Tibial artery (tissue), 4 donors: Measurements from ENCODE around the gene RNF166.

ENCODE experiments used
- DNase-seq, 2 donors: peaks; one replicate each; pipeline ENCODE4 v3.0.0-alpha.2; 2019
- H3K27ac ChIP-seq, 2 donors: fragments of 200-600 bp; sonication (generic) in 1 of 2; 1 replicate in 1 of 2; 2 replicates in 1 of 2; pipeline ENCODE4 v1.5.1; 2018 to 2019; ENCODE audit warnings: mild to moderate bottlenecking in 1 of 2
- H3K27me3 ChIP-seq, 2 donors: fragments of 200-600 bp; sonication (generic) in 1 of 2; one replicate each; pipeline versions ENCODE4 v1.5.1 to v1.6.0; 2016 to 2019
- H3K36me3 ChIP-seq, 3 donors: fragments of 200-600 bp; sonication (generic) in 2 of 3; one replicate each; pipeline ENCODE4 v1.5.1; 2016 to 2019; ENCODE audit warnings: mild to moderate bottlenecking in 2 of 3
- H3K4me1 ChIP-seq, 4 donors: fragments of 200-600 bp; sonication (generic) in 2 of 4; 1 replicate in 3 of 4; 2 replicates in 1 of 4; pipeline ENCODE4 v1.5.1; 2016 to 2019
- H3K4me3 ChIP-seq, 2 donors: fragments of 200-600 bp; sonication (generic) in 1 of 2; 1 replicate in 1 of 2; 2 replicates in 1 of 2; pipeline ENCODE4 v1.5.1; 2018 to 2019; ENCODE audit warnings: mild to moderate bottlenecking in 2 of 2
- H3K9me3 ChIP-seq, 3 donors: fragments of 200-600 bp; sonication (generic) in 1 of 3; one replicate each; pipeline ENCODE4 v1.5.1; 2016 to 2019
- CTCF ChIP-seq, 2 experiments: fragments of 200-600 bp in 1 of 2; fragments of 450-650 bp in 1 of 2; IDR thresholded peaks; one replicate each; pipeline ENCODE4 v1.5.1; 2017 to 2019; ENCODE audit warnings: antibody characterized with exemption in 2 of 2, mild to moderate bottlenecking in 1 of 2, moderate library complexity in 1 of 2
- intact Hi-C: fragments of 100-400 bp; cut with DNase I; formaldehyde crosslinking; loops from one replicate; pipeline ENCODE4 v1.15.0; 2023; ENCODE audit warnings: low total_unique reads

RNF166 gene

GRCh38 chr16:88742896-88743605, 36.8 kb upstream of the RNF166 start:
- DNase-seq: no peak
- intact Hi-C loops: loop anchor here (5.0 kb wide), 1 partner anchor 424 kb away; no protein-coding TSS in a partner anchor
- no peaks in the 10 kb centered on the region for H3K27me3 ChIP-seq
- peaks cover 0 to 46% (median 4%) of the 10 kb centered on the region in 4 donors for H3K4me1 ChIP-seq
- no peak overlapping the region for H3K4me3 ChIP-seq
- peaks cover 0 to 38% (median 14%) of the 10 kb centered on the region in 3 donors for H3K36me3 ChIP-seq
- no peak for TF ChIP-seq CTCF (IDR thresholded peaks at IDR 0.05)
- H3K27ac ChIP-seq: no peak overlapping the region
- H3K9me3 ChIP-seq: no peaks in the 10 kb centered on the region

- H3K36me3 ChIP-seq: peaks cover 0 to 48% (median 22%) of the 10 kb centered on the region in 3 donors
These were observed 35.2 kb upstream of the RNF166 start for GRCh38 chr16:88741368-88741767.

GRCh38 chr16:88740727-88741055, 34.5 kb upstream of the RNF166 start:
- H3K27ac ChIP-seq: no peak overlapping the region
- intact Hi-C loops: loop anchor here (5.0 kb wide), 1 partner anchor 427 kb away; no protein-coding TSS in a partner anchor
- H3K4me3 ChIP-seq: no peak overlapping the region
- H3K36me3 ChIP-seq: peaks cover 0 to 55% (median 29%) of the 10 kb centered on the region in 3 donors
- H3K27me3 ChIP-seq: no peaks in the 10 kb centered on the region
- H3K4me1 ChIP-seq: peaks cover 0 to 42% (median 8%) of the 10 kb centered on the region in 4 donors
- no peaks in the 10 kb centered on the region for H3K9me3 ChIP-seq
- no peak for DNase-seq
- TF ChIP-seq CTCF (IDR thresholded peaks at IDR 0.05): no peak

More at GRCh38 chr16:88741368-88741767, 35.2 kb upstream of the RNF166 start:
- Histone ChIP-seq H3K4me3 (no peak overlapping the region), H3K27me3 (no peaks in the 10 kb centered on the region), H3K4me1 (peaks cover 0 to 49% (median 8%) of the 10 kb centered on the region in 4 donors), H3K27ac (no peak overlapping the region), H3K9me3 (no peaks in the 10 kb centered on the region)
- DNase-seq: no peak
- intact Hi-C loops: loop anchor here (5.0 kb wide), 1 partner anchor 426 kb away; no protein-coding TSS in a partner anchor
- TF ChIP-seq CTCF (IDR thresholded peaks at IDR 0.05): no peak

GRCh38 chr16:88739977-88740726, 33.9 kb upstream of the RNF166 start:
- Histone ChIP-seq H3K4me3 (no peak overlapping the region), H3K27ac (no peak overlapping the region), H3K4me1 (peaks cover 0 to 37% (median 8%) of the 10 kb centered on the region in 4 donors), H3K9me3 (no peaks in the 10 kb centered on the region), H3K36me3 (peaks cover 0 to 60% (median 33%) of the 10 kb centered on the region in 3 donors), H3K27me3 (no peaks in the 10 kb centered on the region)
- intact Hi-C loops: loop anchor here (5.0 to 10.0 kb wide), 3 partner anchors 125 to 477 kb away; partner anchors contain the start of genes PABPN1L and ZNF778
- TF ChIP-seq CTCF (IDR thresholded peaks at IDR 0.05): no peak
- DNase-seq: no peak

GRCh38 chr16:88739139-88739976, 33.1 kb upstream of the RNF166 start:
- Histone ChIP-seq H3K4me3 (no peak overlapping the region), H3K27me3 (no peaks in the 10 kb centered on the region), H3K9me3 (no peaks in the 10 kb centered on the region), H3K36me3 (peaks cover 0 to 68% (median 41%) of the 10 kb centered on the region in 3 donors), H3K4me1 (peaks cover 0 to 30% (median 8%) of the 10 kb centered on the region in 4 donors), H3K27ac (no peak overlapping the region)
- no peak for DNase-seq
- TF ChIP-seq CTCF (IDR thresholded peaks at IDR 0.05): no peak
- intact Hi-C loops: loop anchor here (5.0 to 10.0 kb wide), 2 partner anchors 125 to 478 kb away; partner anchors contain the start of genes PABPN1L and ZNF778
